Aorta (tissue), 4 donors: ENCODE measurements around the gene CEP170B. TPM values are rescaled to one million over a fixed set of nuclear protein-coding genes. Genes with fewer than 3 reads are reported as not detected.

Experiments used
- polyA plus RNA-seq, 2 donors: library from polyadenylated mRNA; stranded (reverse); fragments of 200-250 nt; gene quantifications; one replicate each; pipeline ENCODE4 v1.2.3, GENCODE V29; 2013
- total RNA-seq, 2 donors: library from RNA; stranded (reverse); fragmentation: NEBNext Ultra II Directional; extraction: Animal tissue kit (Norgen Biotek cat#: 25700); gene quantifications; one replicate each; pipeline ENCODE4 v1.2.1, GENCODE V29; 2021
- donor health status: healthy with polysubstance abuse.
- donor health status: Bipolar disorder and iron deficiency.
- donor health status: DM: no; HTN: no; CAD: no.
- donor health status: DM: yes; HTN: yes; CAD: no.

The CEP170B gene
- total and polyA plus RNA-seq, 4 donors: 6.4 to 36.2 (median 23.1) TPM

Other genes starting within 250 kb of the CEP170B start
- 100 to 1,000 TPM in 1 of 2 donors, 10 to 100 TPM in 1; 84.9 to 102 TPM for gene INF2, start 175.7 kb upstream of the CEP170B start, total RNA-seq
- gene INF2, start 175.7 kb upstream of the CEP170B start, polyA plus RNA-seq: 100 to 1,000 TPM in 1 of 2 donors, 10 to 100 TPM in 1; 31.9 to 185 TPM
- 10 to 100 TPM; 44.8 to 63.2 TPM for gene ADSS1, start 141.0 kb upstream of the CEP170B start, total RNA-seq
- gene ADSS1, start 141.0 kb upstream of the CEP170B start, polyA plus RNA-seq: 10 to 100 TPM; 25.0 to 80.2 TPM
- gene SIVA1, start 112.1 kb upstream of the CEP170B start, total RNA-seq: 10 to 100 TPM; 74.3 to 83.0 TPM
- 100 to 1,000 TPM; 219 to 241 TPM for gene SIVA1, start 112.1 kb upstream of the CEP170B start, polyA plus RNA-seq
- gene AKT1, start 69.5 kb upstream of the CEP170B start, total RNA-seq: 100 to 1,000 TPM; 124 to 154 TPM
- 100 to 1,000 TPM in 1 of 2 donors, 10 to 100 TPM in 1; 93.2 to 118 TPM for gene AKT1, start 69.5 kb upstream of the CEP170B start, polyA plus RNA-seq
- gene ZBTB42, start 64.2 kb upstream of the CEP170B start, total RNA-seq: 1 to 10 TPM; 4.4 to 4.7 TPM
- 1 to 10 TPM; 1.6 to 1.9 TPM for gene ZBTB42, start 64.2 kb upstream of the CEP170B start, polyA plus RNA-seq
- 1 to 10 TPM in 1 of 2 donors, under 1 TPM in 1; 0.62 to 1.7 TPM for gene PLD4, start 59.6 kb downstream of the CEP170B start, total RNA-seq
- under 1 TPM in 1 of 2 donors, not detected in 1; 0.38 TPM for gene PLD4, start 59.6 kb downstream of the CEP170B start, polyA plus RNA-seq
- gene AHNAK2, start 113.1 kb downstream of the CEP170B start, total RNA-seq: 10 to 100 TPM; 25.5 to 61.3 TPM
- 10 to 100 TPM in 1 of 2 donors, 1 to 10 TPM in 1; 4.6 to 10.6 TPM for gene AHNAK2, start 113.1 kb downstream of the CEP170B start, polyA plus RNA-seq
- gene CLBA1, start 120.5 kb downstream of the CEP170B start, total RNA-seq: 1 to 10 TPM; 2.6 to 5.1 TPM
- 10 to 100 TPM in 1 of 2 donors, 1 to 10 TPM in 1; 1.8 to 10.2 TPM for gene CLBA1, start 120.5 kb downstream of the CEP170B start, polyA plus RNA-seq
- 1 to 10 TPM; 4.1 to 5.9 TPM for gene CDCA4, start 155.8 kb downstream of the CEP170B start, total RNA-seq
- 1 to 10 TPM; 3.0 to 3.7 TPM for gene CDCA4, start 155.8 kb downstream of the CEP170B start, polyA plus RNA-seq
- 1 to 10 TPM; 2.9 to 5.0 TPM for gene GPR132, start 200.2 kb downstream of the CEP170B start, total RNA-seq
- gene GPR132, start 200.2 kb downstream of the CEP170B start, polyA plus RNA-seq: 1 to 10 TPM in 1 of 2 donors, not detected in 1; 1.0 TPM